Spleen (tissue), 7 donors: ENCODE data around the gene BRINP3.

ENCODE experiments used
- POLR2AphosphoS5 ChIP-seq, 3 donors: sonication (generic); formaldehyde crosslinking; IDR thresholded peaks; one replicate each; pipeline ENCODE4 v1.5.1; 2017; ENCODE audit warnings: antibody characterized with exemption in 3 of 3
- TF ChIP-seq, protein P1 (sequence below), 11 experiments: fragments of 200-600 bp in 7 of 11; fragments of 450-650 bp in 4 of 11; sonication (generic) in 4 of 11; IDR thresholded peaks in 8 of 11; conservative IDR thresholded peaks in 3 of 11; 1 replicate in 7 of 11; 2 replicates in 4 of 11; pipeline versions ENCODE4 v1.4.0 to v1.8.0; 2016 to 2021; ENCODE audit warnings: antibody characterized with exemption in 11 of 11, inconsistent platforms in 4 of 11, mild to moderate bottlenecking in 1 of 11
- donor health status: DM: no; HTN: no; CAD: no; lungs with moderate emphysema.
- donor health status: DM: no; HTN: no; CAD: no.
- donor health status: DM: no; HTN: no; CAD: no.

DNA sequence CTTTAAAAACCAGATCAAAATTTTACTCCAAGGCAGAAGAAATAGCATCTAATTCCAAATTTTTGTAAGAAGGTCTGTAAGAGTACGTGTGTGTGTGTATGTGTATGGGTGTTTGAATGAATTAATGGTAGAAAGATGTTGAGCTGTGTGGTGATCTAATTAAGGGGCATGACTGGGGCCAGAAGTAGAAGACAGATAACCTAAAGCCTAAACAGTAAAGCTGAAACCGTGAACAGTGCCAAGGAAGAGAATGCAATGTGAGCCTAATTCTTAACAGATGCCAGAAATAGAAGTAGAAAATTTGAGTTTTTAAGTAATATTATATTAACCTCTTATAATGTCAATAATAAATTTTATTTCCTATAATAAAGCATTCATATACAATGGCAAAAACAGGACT is 38.2 kb downstream of the BRINP3 start:
- no peak for TF ChIP-seq POLR2AphosphoS5 (IDR thresholded peaks at IDR 0.05)
- TF ChIP-seq, protein P1, sequence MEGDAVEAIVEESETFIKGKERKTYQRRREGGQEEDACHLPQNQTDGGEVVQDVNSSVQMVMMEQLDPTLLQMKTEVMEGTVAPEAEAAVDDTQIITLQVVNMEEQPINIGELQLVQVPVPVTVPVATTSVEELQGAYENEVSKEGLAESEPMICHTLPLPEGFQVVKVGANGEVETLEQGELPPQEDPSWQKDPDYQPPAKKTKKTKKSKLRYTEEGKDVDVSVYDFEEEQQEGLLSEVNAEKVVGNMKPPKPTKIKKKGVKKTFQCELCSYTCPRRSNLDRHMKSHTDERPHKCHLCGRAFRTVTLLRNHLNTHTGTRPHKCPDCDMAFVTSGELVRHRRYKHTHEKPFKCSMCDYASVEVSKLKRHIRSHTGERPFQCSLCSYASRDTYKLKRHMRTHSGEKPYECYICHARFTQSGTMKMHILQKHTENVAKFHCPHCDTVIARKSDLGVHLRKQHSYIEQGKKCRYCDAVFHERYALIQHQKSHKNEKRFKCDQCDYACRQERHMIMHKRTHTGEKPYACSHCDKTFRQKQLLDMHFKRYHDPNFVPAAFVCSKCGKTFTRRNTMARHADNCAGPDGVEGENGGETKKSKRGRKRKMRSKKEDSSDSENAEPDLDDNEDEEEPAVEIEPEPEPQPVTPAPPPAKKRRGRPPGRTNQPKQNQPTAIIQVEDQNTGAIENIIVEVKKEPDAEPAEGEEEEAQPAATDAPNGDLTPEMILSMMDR (IDR thresholded peaks at IDR 0.05 in 8 of 11, conservative IDR thresholded peaks at IDR 0.05 in 3 of 11): no peak
